Measurements from ENCODE around the gene GALNT12.

Gene GALNT12

GRCh38 chr9:98864281-98865174 is 57.1 kb downstream of the GALNT12 start:
- no peak for DNase-seq

- DNase-seq: no peak
These were observed 57.9 kb downstream of the GALNT12 start for GRCh38 chr9:98865284-98865875.

- DNase-seq: no peak
These were observed 59.1 kb downstream of the GALNT12 start for GRCh38 chr9:98866435-98867102.

GRCh38 chr9:98867103-98867428 is 59.6 kb downstream of the GALNT12 start:
- DNase-seq: no peak

GRCh38 chr9:98867429-98868168 is 60.1 kb downstream of the GALNT12 start:
- DNase-seq: no peak

GRCh38 chr9:98869078-98869745 is 61.7 kb downstream of the GALNT12 start:
- no peak for DNase-seq

GRCh38 chr9:98869866-98870265 is 62.4 kb downstream of the GALNT12 start:
- no peak for DNase-seq

GRCh38 chr9:98870782-98871557 is 63.5 kb downstream of the GALNT12 start:
- DNase-seq: no peak

GRCh38 chr9:98871558-98872065 is 64.1 kb downstream of the GALNT12 start:
- no peak for DNase-seq

- no peak for DNase-seq
These were observed 66.1 kb downstream of the GALNT12 start for GRCh38 chr9:98873526-98873925.

GRCh38 chr9:98873951-98874371 is 66.5 kb downstream of the GALNT12 start:
- no peak for DNase-seq

GRCh38 chr9:98874721-98875255 is 67.3 kb downstream of the GALNT12 start:
- no peak for DNase-seq

GRCh38 chr9:98875536-98875935 is 68.1 kb downstream of the GALNT12 start:
- no peak for DNase-seq

GRCh38 chr9:98877311-98877710 is 69.8 kb downstream of the GALNT12 start:
- no peak for DNase-seq

GRCh38 chr9:98879094-98879962 is 71.9 kb downstream of the GALNT12 start:
- DNase-seq: no peak

- no peak for DNase-seq
These were observed 72.5 kb downstream of the GALNT12 start for GRCh38 chr9:98879963-98880310.

GRCh38 chr9:98880311-98881015 is 73.0 kb downstream of the GALNT12 start:
- DNase-seq: no peak

GRCh38 chr9:98881356-98881755 is 73.9 kb downstream of the GALNT12 start:
- no peak for DNase-seq

- no peak for DNase-seq
These were observed 74.5 kb downstream of the GALNT12 start for GRCh38 chr9:98881836-98882568.
